H1 (cell line): ENCODE data around the gene MYH7. TPM values are rescaled to one million over a fixed set of nuclear protein-coding genes. Genes with fewer than 3 reads are reported as not detected.

Experiments used
- CTCF ChIA-PET: fragments of 300-600 bp; sonication (Branson Sonifier 250); formaldehyde crosslinking; loops from one replicate; lab custom pipeline; 2021; ENCODE audit not compliant: partially characterized antibody; lab: Charles Lee
- POLR2A ChIA-PET: fragments of 300-600 bp; sonication (Branson Sonifier 250); formaldehyde crosslinking; loops from one replicate; lab custom pipeline; 2021; ENCODE audit warnings: inconsistent platforms; ENCODE audit not compliant: partially characterized antibody; lab: Charles Lee
- DNase-seq, 2 experiments: peaks; one replicate each; pipeline versions ENCODE4 v3.0.0 to v3.0.0-alpha.2; 2010 to 2022; ENCODE audit warnings: low spot score in 2 of 2, low read depth in 1 of 2, mixed read lengths in 1 of 2
- FAIRE-seq: peaks from 2 replicates; lab custom pipeline; 2011; peaks lifted over from hg19 to GRCh38; lab: Jason Lieb, UNC
- H2AFZ ChIP-seq: 2 replicates; pipeline ENCODE4 v1.8.1; 2012; ENCODE audit warnings: low read length, inconsistent platforms
- H2AK5ac ChIP-seq: 2 replicates; pipeline ENCODE4 v1.6.1; 2013; ENCODE audit warnings: low read depth, low read length
- H2BK120ac ChIP-seq: replicated peaks from 2 replicates; pipeline ENCODE3; 2013; ENCODE audit warnings: low read depth, low read length, inconsistent platforms
- H2BK12ac ChIP-seq: 2 replicates; pipeline ENCODE4 v1.6.1; 2013; ENCODE audit warnings: low read depth, low read length
- H2BK15ac ChIP-seq: 2 replicates; pipeline ENCODE4 v1.6.1; 2013; ENCODE audit warnings: low read length
- H2BK20ac ChIP-seq: 2 replicates; pipeline ENCODE4 v1.6.1; 2013; ENCODE audit warnings: low read length
- H2BK5ac ChIP-seq: 2 replicates; pipeline ENCODE4 v1.6.1; 2013; ENCODE audit warnings: low read depth, low read length
- H3K14ac ChIP-seq: 2 replicates; pipeline ENCODE4 v1.6.1; 2013; ENCODE audit warnings: inconsistent platforms; ENCODE audit not compliant: insufficient read length
- H3K18ac ChIP-seq: 2 replicates; pipeline ENCODE4 v1.6.1; 2013; ENCODE audit warnings: low read length; ENCODE audit errors: extremely low read depth
- H3K23ac ChIP-seq: 2 replicates; pipeline ENCODE4 v1.6.1; 2013; ENCODE audit warnings: inconsistent platforms; ENCODE audit not compliant: insufficient read length
- H3K23me2 ChIP-seq: 2 replicates; pipeline ENCODE4 v1.6.1; 2013; ENCODE audit warnings: low read depth, low read length
- H3K27ac ChIP-seq: 2 replicates; pipeline ENCODE4 v1.6.1; 2011; ENCODE audit warnings: low read depth, low read length, inconsistent platforms
- H3K27me3 ChIP-seq, 4 experiments: replicated peaks in 1 of 4; 1 replicate in 1 of 4; 2 replicates in 3 of 4; pipeline versions ENCODE4 v1.6.1 to v1.8.1; 2011 to 2013; ENCODE audit warnings: low read length in 3 of 4, mild to moderate bottlenecking in 3 of 4, inconsistent platforms in 2 of 4, mixed read lengths in 2 of 4, moderate library complexity in 1 of 4; ENCODE audit not compliant: control insufficient read depth in 3 of 4, insufficient read depth in 3 of 4; ENCODE audit errors: extremely low read depth in 1 of 4
- H3K36me3 ChIP-seq, 4 experiments: 2 replicates each; pipeline versions ENCODE4 v1.6.1 to v1.8.1; 2011 to 2013; ENCODE audit warnings: mild to moderate bottlenecking in 4 of 4, low read length in 3 of 4, moderate library complexity in 2 of 4, control low read depth in 1 of 4, inconsistent platforms in 1 of 4; ENCODE audit not compliant: insufficient read depth in 4 of 4, control insufficient read depth in 2 of 4
- H3K4ac ChIP-seq: replicated peaks from 2 replicates; pipeline ENCODE3; 2013; ENCODE audit warnings: low read length, low read depth, mixed read lengths, inconsistent platforms; ENCODE audit not compliant: insufficient read length
- H3K4me1 ChIP-seq, 4 experiments: replicated peaks in 1 of 4; 1 replicate in 1 of 4; 2 replicates in 3 of 4; pipeline versions ENCODE4 v1.6.1 to v1.8.1; 2011 to 2013; ENCODE audit warnings: low read length in 3 of 4, inconsistent platforms in 2 of 4, mixed read lengths in 1 of 4; ENCODE audit not compliant: insufficient read depth in 4 of 4, control insufficient read depth in 3 of 4
- H3K4me2 ChIP-seq, 2 experiments: 2 replicates each; pipeline versions ENCODE4 v1.6.1 to v1.8.1; 2011 to 2013; ENCODE audit warnings: low read depth in 2 of 2, low read length in 2 of 2, control low read depth in 1 of 2, inconsistent platforms in 1 of 2, mild to moderate bottlenecking in 1 of 2; ENCODE audit not compliant: insufficient read depth in 1 of 2
- H3K4me3 ChIP-seq, 4 experiments: fragments of 200-600, 300-600 bp in 1 of 4; sonication (generic), shearing (Covaris generic), sonication (Bioruptor Twin) in 1 of 4; 2 replicates each; pipeline versions ENCODE4 v1.5.1 to v1.8.1; 2011 to 2016; ENCODE audit warnings: low read length in 4 of 4, low read depth in 3 of 4, control low read depth in 2 of 4, inconsistent platforms in 2 of 4, mild to moderate bottlenecking in 2 of 4, mixed read lengths in 1 of 4, moderate library complexity in 1 of 4; ENCODE audit not compliant: insufficient read depth in 2 of 4; ENCODE audit errors: extremely low read depth in 1 of 4
- H3K56ac ChIP-seq: replicated peaks from 2 replicates; pipeline ENCODE3; 2013; ENCODE audit warnings: low read depth, mild to moderate bottlenecking, mixed read lengths, low read length, inconsistent platforms; ENCODE audit not compliant: insufficient read length
- H3K79me1 ChIP-seq: 2 replicates; pipeline ENCODE4 v1.6.1; 2013; ENCODE audit warnings: low read depth, low read length, control low read depth
- H3K79me2 ChIP-seq, 2 experiments: 2 replicates each; pipeline versions ENCODE4 v1.6.1 to v1.8.1; 2012 to 2013; ENCODE audit warnings: low read length in 2 of 2, mild to moderate bottlenecking in 2 of 2, inconsistent platforms in 1 of 2; ENCODE audit not compliant: insufficient read depth in 2 of 2, control insufficient read depth in 1 of 2
- H3K9ac ChIP-seq, 4 experiments: replicated peaks in 1 of 4; 1 replicate in 1 of 4; 2 replicates in 3 of 4; pipeline versions ENCODE4 v1.6.1 to v1.8.1; 2011 to 2013; ENCODE audit warnings: low read depth in 3 of 4, low read length in 3 of 4, control low read depth in 2 of 4, mild to moderate bottlenecking in 2 of 4, moderate library complexity in 2 of 4, inconsistent platforms in 1 of 4; ENCODE audit errors: extremely low read depth in 1 of 4
- H3K9me3 ChIP-seq, 2 experiments: 2 replicates each; pipeline versions ENCODE4 v1.6.1 to v1.8.1; 2012 to 2013; ENCODE audit warnings: mild to moderate bottlenecking in 2 of 2, moderate library complexity in 2 of 2, control low read depth in 1 of 2, inconsistent platforms in 1 of 2, low read depth in 1 of 2, low read length in 1 of 2, mixed read lengths in 1 of 2; ENCODE audit not compliant: insufficient read depth in 2 of 2
- H4K20me1 ChIP-seq, 2 experiments: replicated peaks in 1 of 2; 2 replicates each; pipeline versions ENCODE3 to v1.8.1; 2011 to 2013; ENCODE audit warnings: inconsistent platforms in 2 of 2, low read length in 2 of 2, mild to moderate bottlenecking in 1 of 2; ENCODE audit not compliant: insufficient read depth in 2 of 2, control insufficient read depth in 1 of 2
- H4K5ac ChIP-seq: 2 replicates; pipeline ENCODE4 v1.6.1; 2013; ENCODE audit warnings: low read length, low read depth, mixed read lengths, inconsistent platforms; ENCODE audit not compliant: insufficient read length
- H4K8ac ChIP-seq: 2 replicates; pipeline ENCODE4 v1.8.0; 2013; ENCODE audit warnings: mild to moderate bottlenecking, moderate library complexity, low read length, inconsistent platforms; ENCODE audit not compliant: insufficient read depth; ENCODE audit errors: extremely low read depth
- H4K91ac ChIP-seq: replicated peaks from 2 replicates; pipeline ENCODE3; 2013; ENCODE audit warnings: low read length, mixed read lengths, inconsistent platforms; ENCODE audit not compliant: insufficient read length
- RAD21 ChIP-seq, 2 experiments: IDR thresholded peaks in 1 of 2; conservative IDR thresholded peaks in 1 of 2; 2 replicates each; pipeline ENCODE4 v1.6.1; 2011; ENCODE audit warnings: low read depth in 2 of 2, low read length in 2 of 2, improper control_type of control experiment in 1 of 2, inconsistent platforms in 1 of 2, mild to moderate bottlenecking in 1 of 2, moderate library complexity in 1 of 2
- RNF2 ChIP-seq: fragments of 200-900, 300-1000 bp; sonication (generic); IDR thresholded peaks from 2 replicates; pipeline ENCODE4 v1.7.1; 2016; ENCODE audit warnings: borderline replicate concordance, low read depth, mild to moderate bottlenecking, antibody characterized with exemption, low read length; ENCODE audit not compliant: poor library complexity, severe bottlenecking; ENCODE audit errors: missing control alignments
- SIX5 ChIP-seq: IDR thresholded peaks from 2 replicates; pipeline ENCODE4 v1.6.1; 2011; ENCODE audit warnings: mild to moderate bottlenecking, low read depth, low read length
- WGBS, 2 experiments: shearing (Covaris generic) in 1 of 2; methylation state at CpG; one replicate each; pipeline versions ENCODE4 v1.1.6 to v1.1.7; 2013 to 2015; ENCODE audit warnings: low lambda C conversion rate in 2 of 2, mixed read lengths in 2 of 2, inconsistent platforms in 1 of 2, low coverage in 1 of 2, missing lambda C conversion rate in 1 of 2; ENCODE audit not compliant: insufficient replicate concordance in 2 of 2, insufficient coverage in 1 of 2, insufficient read length in 1 of 2; ENCODE audit errors: extremely low coverage in 1 of 2, missing lambda C conversion rate in 1 of 2; 5-methylcytosine and 5-hydroxymethylcytosine counted together
- polyA plus RNA-seq, 7 experiments: library from polyadenylated mRNA; depleted of rRNA in 3 of 7; stranded (reverse) in 5 of 7; unstranded in 2 of 7; fragments of >200 nt in 5 of 7; fragments of 200-250 nt in 2 of 7; gene quantifications; 1 replicate in 5 of 7; 2 replicates in 1 of 7; 4 replicates in 1 of 7; pipeline versions ENCODE4 v1.2.1 to v1.2.3, GENCODE V29; 2011 to 2013; ENCODE audit warnings: missing spikeins in 2 of 7, mixed read lengths in 2 of 7
- total RNA-seq: library from RNA; stranded (reverse); fragmentation: NEBNext Ultra II Directional; extraction: Animal tissue kit (Norgen Biotek cat#: 25700); gene quantifications from 2 replicates; pipeline ENCODE4 v1.2.1, GENCODE V29; 2021
- TF ChIP-seq, protein P1 (sequence below), 3 experiments: IDR thresholded peaks; 1 replicate in 2 of 3; 2 replicates in 1 of 3; pipeline versions ENCODE4 v1.5.1 to v1.6.1; 2011; ENCODE audit warnings: low read length in 3 of 3, mild to moderate bottlenecking in 3 of 3, inconsistent platforms in 2 of 3, low read depth in 1 of 3, moderate library complexity in 1 of 3; ENCODE audit not compliant: insufficient read depth in 1 of 3; ENCODE audit errors: control extremely low read depth in 1 of 3

The MYH7 gene
- total and polyA plus RNA-seq, 2 of the 8 experiments (the other 6 are each of a cell fraction or from before 2014, with no cell fraction given) = not detected

DNA sequence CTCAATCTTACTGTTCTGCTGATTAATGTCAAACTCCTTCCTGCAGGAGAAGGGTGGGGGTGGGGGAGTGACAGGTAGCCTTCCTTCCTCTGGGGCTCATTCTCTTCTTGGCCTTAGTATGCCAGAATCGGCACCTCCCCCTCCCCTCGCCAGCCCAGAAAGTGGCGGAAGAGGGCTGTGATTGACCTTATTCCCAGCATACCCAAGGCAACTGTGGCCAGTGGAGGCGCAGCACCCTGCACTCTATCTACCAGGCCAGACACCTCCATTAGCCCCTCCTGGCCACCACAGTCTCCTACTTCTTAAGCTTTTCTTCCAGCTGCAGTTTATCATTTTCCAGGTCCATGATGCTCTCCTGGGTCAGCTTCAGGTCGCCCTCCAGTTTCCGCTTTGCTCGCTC lies 42.8 kb downstream of the MYH7 start:
- no peak for FAIRE-seq
- no peak overlapping the region; the same call in 1 of the 2 replicates for H2BK20ac ChIP-seq
- ChIA-PET CTCF (interaction anchor here (0.7 to 7.0 kb wide), 11 partner anchors 12 to 695 kb away, joined by 3 to 96 read pairs (median 4); partner anchors contain the start of gene CMTM5), POLR2A (interaction anchor here (0.6 to 1.9 kb wide), 4 partner anchors 10 to 101 kb away, joined by 3 to 4 read pairs (median 3); partner anchors contain the start of gene EFS)
- H4K20me1 ChIP-seq = no peaks in the 10 kb centered on the region
- no peaks in the 10 kb centered on the region for H3K36me3 ChIP-seq
- no peaks in the 10 kb centered on the region for H3K79me2 ChIP-seq
- H3K23me2 ChIP-seq = no peaks in the 10 kb centered on the region
- no peak overlapping the region for H3K27ac ChIP-seq
- no peak for DNase-seq
- TF ChIP-seq SIX5 (no peak), RNF2 (no peak), RAD21 (IDR thresholded peaks at IDR 0.05 in 1 of 2, conservative IDR thresholded peaks at IDR 0.05 in 1 of 2; ENCODE audit: low read depth in 2 of 2, low read length in 2 of 2) (0 out of 4 replicates have a peak, but pooled peaks of 1 of the 2 experiments have one; percentile 10)
- TF ChIP-seq, protein P1, sequence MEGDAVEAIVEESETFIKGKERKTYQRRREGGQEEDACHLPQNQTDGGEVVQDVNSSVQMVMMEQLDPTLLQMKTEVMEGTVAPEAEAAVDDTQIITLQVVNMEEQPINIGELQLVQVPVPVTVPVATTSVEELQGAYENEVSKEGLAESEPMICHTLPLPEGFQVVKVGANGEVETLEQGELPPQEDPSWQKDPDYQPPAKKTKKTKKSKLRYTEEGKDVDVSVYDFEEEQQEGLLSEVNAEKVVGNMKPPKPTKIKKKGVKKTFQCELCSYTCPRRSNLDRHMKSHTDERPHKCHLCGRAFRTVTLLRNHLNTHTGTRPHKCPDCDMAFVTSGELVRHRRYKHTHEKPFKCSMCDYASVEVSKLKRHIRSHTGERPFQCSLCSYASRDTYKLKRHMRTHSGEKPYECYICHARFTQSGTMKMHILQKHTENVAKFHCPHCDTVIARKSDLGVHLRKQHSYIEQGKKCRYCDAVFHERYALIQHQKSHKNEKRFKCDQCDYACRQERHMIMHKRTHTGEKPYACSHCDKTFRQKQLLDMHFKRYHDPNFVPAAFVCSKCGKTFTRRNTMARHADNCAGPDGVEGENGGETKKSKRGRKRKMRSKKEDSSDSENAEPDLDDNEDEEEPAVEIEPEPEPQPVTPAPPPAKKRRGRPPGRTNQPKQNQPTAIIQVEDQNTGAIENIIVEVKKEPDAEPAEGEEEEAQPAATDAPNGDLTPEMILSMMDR (IDR thresholded peaks at IDR 0.05; ENCODE audit: control extremely low read depth in 1 of 3, insufficient read depth in 1 of 3, low read depth in 1 of 3, low read length in 3 of 3) = 0 out of 4 replicates have a peak, but pooled peaks of 1 of the 3 experiments have one; percentile 3
- no peak overlapping the region for H2BK120ac ChIP-seq
- H3K23ac ChIP-seq = no peak overlapping the region
- no peak overlapping the region for H2BK12ac ChIP-seq
- H3K4ac ChIP-seq = no peak overlapping the region
- H3K9me3 ChIP-seq = no peaks in the 10 kb centered on the region
- no peak overlapping the region for H3K56ac ChIP-seq
- H2AFZ ChIP-seq = 0 out of 2 replicates have a peak overlapping the region, but pooled peaks have one; percentile 9
- no peaks in the 10 kb centered on the region for H3K79me1 ChIP-seq
- no peak overlapping the region for H3K14ac ChIP-seq
- no peak overlapping the region for H2BK5ac ChIP-seq
- H3K27me3 ChIP-seq = no peaks in the 10 kb centered on the region; a peak in 3 of 7 replicates
- no peak overlapping the region for H3K18ac ChIP-seq
- H2AK5ac ChIP-seq = no peak overlapping the region
- no peak overlapping the region for H3K4me3 ChIP-seq
- peaks cover 0 to 10% (median 0%) of the 10 kb centered on the region in 4 experiments; a peak in 1 of 7 replicates for H3K4me1 ChIP-seq
- H4K91ac ChIP-seq = no peak overlapping the region
- 82% methylated on average over 7 of the region's 7 CpGs; no CpG with 5 or more reads in 1 of the 2 experiments for WGBS, 2 experiments
- H3K4me2 ChIP-seq = no peak overlapping the region
- no peak overlapping the region for H2BK15ac ChIP-seq
- H4K5ac ChIP-seq = no peak overlapping the region
- peak overlapping the region; percentile 59; the same call in 1 of the 2 replicates for H4K8ac ChIP-seq
- no peak overlapping the region for H3K9ac ChIP-seq
